IMR-90 (cell line): ENCODE results near the gene TSSK3. TPM values are rescaled to one million over a fixed set of nuclear protein-coding genes. Genes with fewer than 3 reads are reported as not detected.

Experiments used
- ATAC-seq: fragments of 200-7000 bp; cut with Tn5 transposase; 2 replicates; pipeline ENCODE4 v1.9.1; 2020; ENCODE audit warnings: low read depth, mild to moderate bottlenecking, moderate library complexity
- BruUV-seq: library from RNA; stranded (reverse); fragments of 400-500 nt; replicated peaks from 2 replicates; lab custom pipeline; 2021; lab: Mats Ljungman, UMichigan
- CTCF ChIA-PET: fragments of 300-600 bp; formaldehyde crosslinking; extraction: SDS; loops from one replicate; lab custom pipeline; 2021; ENCODE audit warnings: antibody characterized with exemption; lab: Yijun Ruan, JAX
- POLR2A ChIA-PET: fragments of 300-600 bp; sonication (Branson Sonifier 250); formaldehyde crosslinking; loops from one replicate; lab custom pipeline; 2022; ENCODE audit warnings: antibody characterized with exemption; ENCODE audit not compliant: unreplicated experiment; lab: Charles Lee
- DNase-seq: peaks from one replicate; pipeline ENCODE4 v3.0.0; 2013
- H2AFZ ChIP-seq: replicated peaks from 2 replicates; pipeline ENCODE3; 2013; ENCODE audit warnings: low read length, mild to moderate bottlenecking; ENCODE audit not compliant: poor library complexity
- H2AK5ac ChIP-seq: 2 replicates; pipeline ENCODE4 v1.6.1; 2013; ENCODE audit warnings: low read depth, low read length, inconsistent platforms
- H2AK9ac ChIP-seq: replicated peaks from 2 replicates; pipeline ENCODE3; 2013; ENCODE audit warnings: mild to moderate bottlenecking, low read depth, low read length, moderate library complexity; ENCODE audit not compliant: poor library complexity
- H2BK120ac ChIP-seq: 2 replicates; pipeline ENCODE4 v1.6.1; 2013; ENCODE audit warnings: low read depth, low read length, inconsistent platforms
- H2BK15ac ChIP-seq: 3 replicates; pipeline ENCODE4 v1.6.1; 2013; ENCODE audit warnings: low read depth, low read length, inconsistent platforms
- H2BK20ac ChIP-seq: 2 replicates; pipeline ENCODE4 v1.6.1; 2013; ENCODE audit warnings: low read depth, mild to moderate bottlenecking, inconsistent platforms, low read length, moderate library complexity
- H2BK5ac ChIP-seq: 2 replicates; pipeline ENCODE4 v1.6.1; 2013; ENCODE audit warnings: mild to moderate bottlenecking, low read depth, low read length, inconsistent platforms; ENCODE audit not compliant: poor library complexity, severe bottlenecking
- H3K14ac ChIP-seq: replicated peaks from 2 replicates; pipeline ENCODE4 v1.6.1; 2013; ENCODE audit warnings: low read depth, low read length, inconsistent platforms
- H3K18ac ChIP-seq: 2 replicates; pipeline ENCODE4 v1.6.1; 2013; ENCODE audit warnings: low read depth, low read length, control low read depth
- H3K23ac ChIP-seq: 2 replicates; pipeline ENCODE4 v1.6.1; 2013; ENCODE audit warnings: low read depth, low read length, inconsistent platforms
- H3K27ac ChIP-seq: 2 replicates; pipeline ENCODE4 v1.5.1; 2013; ENCODE audit warnings: mild to moderate bottlenecking, control low read depth, low read length; ENCODE audit not compliant: insufficient read depth
- H3K27me3 ChIP-seq: 2 replicates; pipeline ENCODE4 v1.6.1; 2013; ENCODE audit warnings: low read length; ENCODE audit not compliant: control insufficient read depth, insufficient read depth
- H3K36me3 ChIP-seq: 2 replicates; pipeline ENCODE4 v1.6.1; 2013; ENCODE audit warnings: low read length, mixed read lengths; ENCODE audit not compliant: control insufficient read depth, insufficient read depth
- H3K4ac ChIP-seq: 2 replicates; pipeline ENCODE4 v1.6.1; 2013; ENCODE audit warnings: low read depth, low read length, inconsistent platforms
- H3K4me1 ChIP-seq: 2 replicates; pipeline ENCODE4 v1.6.1; 2013; ENCODE audit warnings: low read length, mixed read lengths; ENCODE audit not compliant: control insufficient read depth, insufficient read depth
- H3K4me2 ChIP-seq: 2 replicates; pipeline ENCODE4 v1.6.1; 2013; ENCODE audit warnings: low read depth, mild to moderate bottlenecking, control low read depth, low read length, moderate library complexity
- H3K4me3 ChIP-seq: 2 replicates; pipeline ENCODE4 v1.5.1; 2013; ENCODE audit warnings: low read depth, mild to moderate bottlenecking, control low read depth, low read length, moderate library complexity; ENCODE audit not compliant: insufficient read depth
- H3K56ac ChIP-seq: 2 replicates; pipeline ENCODE4 v1.6.1; 2013; ENCODE audit warnings: low read length, inconsistent platforms; ENCODE audit not compliant: insufficient read depth; ENCODE audit errors: extremely low read depth
- H3K79me1 ChIP-seq, 2 experiments: 2 replicates each; pipeline ENCODE4 v1.6.1; 2013; ENCODE audit warnings: low read length in 2 of 2, inconsistent platforms in 1 of 2, low read depth in 1 of 2
- H3K9ac ChIP-seq: 2 replicates; pipeline ENCODE4 v1.6.1; 2013; ENCODE audit warnings: low read depth, low read length, control low read depth
- H3K9me1 ChIP-seq: 2 replicates; pipeline ENCODE4 v1.6.1; 2013; ENCODE audit warnings: low read length, inconsistent platforms; ENCODE audit not compliant: insufficient read depth
- H3K9me3 ChIP-seq: 2 replicates; pipeline ENCODE4 v1.6.1; 2013; ENCODE audit warnings: low read length; ENCODE audit not compliant: control insufficient read depth, insufficient read depth
- H4K20me1 ChIP-seq: 2 replicates; pipeline ENCODE4 v1.6.1; 2013; ENCODE audit warnings: low read length, inconsistent platforms; ENCODE audit not compliant: insufficient read depth
- H4K5ac ChIP-seq: 2 replicates; pipeline ENCODE4 v1.6.1; 2013; ENCODE audit warnings: mild to moderate bottlenecking, low read depth, low read length, control low read depth
- H4K8ac ChIP-seq, 2 experiments: 2 replicates each; pipeline ENCODE4 v1.6.1; 2013; ENCODE audit warnings: low read depth in 2 of 2, low read length in 2 of 2, control low read depth in 1 of 2, inconsistent platforms in 1 of 2
- H4K91ac ChIP-seq: 2 replicates; pipeline ENCODE4 v1.6.1; 2013; ENCODE audit warnings: low read depth, low read length, inconsistent platforms; ENCODE audit not compliant: insufficient read depth
- BHLHE40 ChIP-seq: fragments of 150-350 bp; IDR thresholded peaks from 2 replicates; pipeline ENCODE4 v1.6.1; 2016; ENCODE audit warnings: mild to moderate bottlenecking, low read depth, low read length
- CEBPB ChIP-seq: IDR thresholded peaks from 2 replicates; pipeline ENCODE4 v1.6.1; 2012; ENCODE audit warnings: low read depth, low read length, improper control_type of control experiment
- FOS ChIP-seq: fragments of 150-350 bp; IDR thresholded peaks from 2 replicates; pipeline ENCODE4 v1.6.1; 2016; ENCODE audit warnings: low read depth, low read length
- MAFK ChIP-seq: IDR thresholded peaks from 2 replicates; pipeline ENCODE4 v1.6.1; 2012; ENCODE audit warnings: low read depth, low read length, improper control_type of control experiment
- MXI1 ChIP-seq: IDR thresholded peaks from 2 replicates; pipeline ENCODE4 v1.6.1; 2012; ENCODE audit warnings: low read depth, mild to moderate bottlenecking, low read length, moderate library complexity, borderline replicate concordance
- NFE2L2 ChIP-seq: fragments of 150-350 bp; IDR thresholded peaks from 2 replicates; pipeline ENCODE4 v1.6.1; 2016; ENCODE audit warnings: low read depth, mild to moderate bottlenecking, low read length
- POLR2A ChIP-seq: IDR thresholded peaks from 2 replicates; pipeline ENCODE4 v1.6.1; 2012; ENCODE audit warnings: mild to moderate bottlenecking, low read depth, low read length
- RAD21 ChIP-seq: IDR thresholded peaks from 2 replicates; pipeline ENCODE4 v1.6.1; 2012; ENCODE audit warnings: low read length, improper control_type of control experiment
- RCOR1 ChIP-seq: IDR thresholded peaks from 2 replicates; pipeline ENCODE4 v1.6.1; 2012; ENCODE audit warnings: mild to moderate bottlenecking, low read length, improper control_type of control experiment; ENCODE audit not compliant: insufficient replicate concordance
- SMC3 ChIP-seq: fragments of 150-350 bp; IDR thresholded peaks from 2 replicates; pipeline ENCODE4 v1.6.1; 2016; ENCODE audit warnings: low read depth, mild to moderate bottlenecking, antibody characterized with exemption, low read length, moderate library complexity
- WGBS, 2 experiments: methylation state at CpG; one replicate each; pipeline versions ENCODE4 v1.1.5 to v1.1.7; 2013; ENCODE audit warnings: missing lambda C conversion rate in 2 of 2; ENCODE audit not compliant: insufficient read length in 1 of 2; ENCODE audit errors: extremely low coverage in 2 of 2; 5-methylcytosine and 5-hydroxymethylcytosine counted together
- dilution Hi-C: fragments of 300-500 bp; cut with HindIII; formaldehyde crosslinking; loops from one replicate; pipeline ENCODE4 v1.14.3; 2018; ENCODE audit warnings: low sequenced_read_pairs; ENCODE audit not compliant: unreplicated experiment
- in situ Hi-C: fragments of 300-500 bp; cut with MboI; formaldehyde crosslinking; loops from 3 replicates; pipeline ENCODE4 v1.14.3; 2019; ENCODE audit warnings: low sequenced_read_pairs, inconsistent platforms, mixed read lengths
- intact Hi-C: fragments of 100-400 bp; cut with micrococcal nuclease; formaldehyde crosslinking; loops from 2 replicates; pipeline ENCODE4 v1.10.0; 2022
- polyA plus RNA-seq, 3 experiments: library from polyadenylated mRNA; depleted of rRNA; stranded (reverse); fragments of >200 nt; gene quantifications; 2 replicates each; pipeline ENCODE4 v1.2.3, GENCODE V29; 2012; ENCODE audit warnings: low replicate concordance in 1 of 3
- total RNA-seq: library from RNA; depleted of rRNA; stranded (reverse); fragments of >200 nt; gene quantifications from 2 replicates; pipeline ENCODE4 v1.2.3, GENCODE V29; 2012
- TF ChIP-seq, protein P1 (sequence below): fragments of 150-350 bp; IDR thresholded peaks from 2 replicates; pipeline ENCODE4 v1.6.1; 2016; ENCODE audit warnings: low read depth, mild to moderate bottlenecking, low read length, moderate library complexity, borderline replicate concordance
- TF ChIP-seq, protein P2 (sequence below): conservative IDR thresholded peaks from 2 replicates; pipeline ENCODE4 v1.5.1; 2012; ENCODE audit warnings: mild to moderate bottlenecking, low read depth, low read length, improper control_type of control experiment
- TF ChIP-seq, protein P3 (sequence below): fragments of 150-350 bp; IDR thresholded peaks from 2 replicates; pipeline ENCODE4 v1.6.1; 2017; ENCODE audit warnings: mild to moderate bottlenecking, antibody characterized with exemption, low read length, low read depth

Gene TSSK3
- total and polyA plus RNA-seq, 2 of the 4 experiments (the other 2 are of a cell fraction): 0.96 TPM; not detected in 1

- no TSS peak for BruUV-seq
- no peak overlapping the region for H3K27ac ChIP-seq
- POLR2A ChIA-PET: no interaction called here
- in situ Hi-C loops (no loop called here), intact Hi-C loops (loop anchor here (5.0 kb wide), 1 partner anchor 54 kb away; the partner anchor contains the start of gene BSDC1), dilution Hi-C loops (no loop called here)
- H3K23ac ChIP-seq: no peak overlapping the region; the same call in 1 of the 2 replicates
- no peak overlapping the region for H3K56ac ChIP-seq
- no peak overlapping the region for H3K4me3 ChIP-seq
- peak overlapping the region; percentile 58 for H3K14ac ChIP-seq
- H2AFZ ChIP-seq: no peak overlapping the region
- 67% methylated on average over 3 of the region's 16 CpGs; no CpG with 5 or more reads in 1 of the 2 experiments for WGBS, 2 experiments
- no peaks in the 10 kb centered on the region for H3K27me3 ChIP-seq
- no peak overlapping the region for H3K4me2 ChIP-seq
- H3K9me1 ChIP-seq: peaks cover 3% of the 10 kb centered on the region; the same call in 1 of the 2 replicates
- no peaks in the 10 kb centered on the region for H3K9me3 ChIP-seq
- no peak overlapping the region for H4K8ac ChIP-seq
- H2BK5ac ChIP-seq: no peak overlapping the region
- peaks cover 14% of the 10 kb centered on the region for H3K36me3 ChIP-seq
- TF ChIP-seq CEBPB (no peak), RAD21 (no peak), MAFK (no peak), MXI1 (no peak), BHLHE40 (no peak), FOS (no peak), POLR2A (no peak), RCOR1 (no peak), NFE2L2 (no peak), SMC3 (no peak)
- TF ChIP-seq, protein P1, sequence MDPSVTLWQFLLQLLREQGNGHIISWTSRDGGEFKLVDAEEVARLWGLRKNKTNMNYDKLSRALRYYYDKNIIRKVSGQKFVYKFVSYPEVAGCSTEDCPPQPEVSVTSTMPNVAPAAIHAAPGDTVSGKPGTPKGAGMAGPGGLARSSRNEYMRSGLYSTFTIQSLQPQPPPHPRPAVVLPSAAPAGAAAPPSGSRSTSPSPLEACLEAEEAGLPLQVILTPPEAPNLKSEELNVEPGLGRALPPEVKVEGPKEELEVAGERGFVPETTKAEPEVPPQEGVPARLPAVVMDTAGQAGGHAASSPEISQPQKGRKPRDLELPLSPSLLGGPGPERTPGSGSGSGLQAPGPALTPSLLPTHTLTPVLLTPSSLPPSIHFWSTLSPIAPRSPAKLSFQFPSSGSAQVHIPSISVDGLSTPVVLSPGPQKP: no peak
- TF ChIP-seq, protein P2, sequence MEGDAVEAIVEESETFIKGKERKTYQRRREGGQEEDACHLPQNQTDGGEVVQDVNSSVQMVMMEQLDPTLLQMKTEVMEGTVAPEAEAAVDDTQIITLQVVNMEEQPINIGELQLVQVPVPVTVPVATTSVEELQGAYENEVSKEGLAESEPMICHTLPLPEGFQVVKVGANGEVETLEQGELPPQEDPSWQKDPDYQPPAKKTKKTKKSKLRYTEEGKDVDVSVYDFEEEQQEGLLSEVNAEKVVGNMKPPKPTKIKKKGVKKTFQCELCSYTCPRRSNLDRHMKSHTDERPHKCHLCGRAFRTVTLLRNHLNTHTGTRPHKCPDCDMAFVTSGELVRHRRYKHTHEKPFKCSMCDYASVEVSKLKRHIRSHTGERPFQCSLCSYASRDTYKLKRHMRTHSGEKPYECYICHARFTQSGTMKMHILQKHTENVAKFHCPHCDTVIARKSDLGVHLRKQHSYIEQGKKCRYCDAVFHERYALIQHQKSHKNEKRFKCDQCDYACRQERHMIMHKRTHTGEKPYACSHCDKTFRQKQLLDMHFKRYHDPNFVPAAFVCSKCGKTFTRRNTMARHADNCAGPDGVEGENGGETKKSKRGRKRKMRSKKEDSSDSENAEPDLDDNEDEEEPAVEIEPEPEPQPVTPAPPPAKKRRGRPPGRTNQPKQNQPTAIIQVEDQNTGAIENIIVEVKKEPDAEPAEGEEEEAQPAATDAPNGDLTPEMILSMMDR: no peak
- TF ChIP-seq, protein P3, sequence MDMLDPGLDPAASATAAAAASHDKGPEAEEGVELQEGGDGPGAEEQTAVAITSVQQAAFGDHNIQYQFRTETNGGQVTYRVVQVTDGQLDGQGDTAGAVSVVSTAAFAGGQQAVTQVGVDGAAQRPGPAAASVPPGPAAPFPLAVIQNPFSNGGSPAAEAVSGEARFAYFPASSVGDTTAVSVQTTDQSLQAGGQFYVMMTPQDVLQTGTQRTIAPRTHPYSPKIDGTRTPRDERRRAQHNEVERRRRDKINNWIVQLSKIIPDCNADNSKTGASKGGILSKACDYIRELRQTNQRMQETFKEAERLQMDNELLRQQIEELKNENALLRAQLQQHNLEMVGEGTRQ: no peak
- H3K79me1 ChIP-seq: peaks cover 12 to 25% of the 10 kb centered on the region in 2 experiments; a peak in 3 of 4 replicates
- DNase-seq (peak; percentile 31), ATAC-seq (no peak)
- no peak overlapping the region for H3K4ac ChIP-seq
- H2AK9ac ChIP-seq: no peak overlapping the region
- no peak overlapping the region for H3K18ac ChIP-seq
- peak overlapping the region; percentile 44; the same call in 1 of the 2 replicates for H2AK5ac ChIP-seq
- peaks cover 5% of the 10 kb centered on the region for H3K4me1 ChIP-seq
- CTCF ChIA-PET: no interaction called here
- H2BK20ac ChIP-seq: no peak overlapping the region
- H2BK120ac ChIP-seq: no peak overlapping the region
- no peak overlapping the region for H2BK15ac ChIP-seq
- no peak overlapping the region for H3K9ac ChIP-seq
- peaks cover 23% of the 10 kb centered on the region for H4K20me1 ChIP-seq
- no peak overlapping the region for H4K91ac ChIP-seq
- H4K5ac ChIP-seq: no peak overlapping the region
Measured at GRCh38 chr1:32337855-32338636, 24.3 kb upstream of the TSSK3 start.
